Astrocyte (in vitro differentiated cells and primary cell): ENCODE data around the gene PSME3IP1. TPM values are rescaled to one million over a fixed set of nuclear protein-coding genes. Genes with fewer than 3 reads are reported as not detected.
A peak's percentile ranks its signal among the peaks of the same experiment; 100 is the strongest.

Experiments used
- DNase-seq: peaks from one replicate; pipeline ENCODE4 v3.0.0-alpha.2; 2010; ENCODE audit warnings: low read depth
- FAIRE-seq: peaks from 2 replicates; lab custom pipeline; 2011; peaks lifted over from hg19 to GRCh38; lab: Jason Lieb, UNC
- H2AFZ ChIP-seq: 2 replicates; pipeline ENCODE4 v1.6.0; 2012; ENCODE audit warnings: low read depth, low read length, inconsistent platforms
- H3K27ac ChIP-seq: 2 replicates; pipeline ENCODE4 v1.5.1; 2011; ENCODE audit warnings: low read depth, low read length, inconsistent platforms
- H3K27me3 ChIP-seq: 2 replicates; pipeline ENCODE4 v1.6.0; 2011; ENCODE audit warnings: low read length, inconsistent platforms; ENCODE audit not compliant: insufficient read depth
- H3K36me3 ChIP-seq: 2 replicates; pipeline ENCODE4 v1.5.1; 2011; ENCODE audit warnings: low read length, inconsistent platforms; ENCODE audit not compliant: insufficient read depth
- H3K4me1 ChIP-seq: 2 replicates; pipeline ENCODE4 v1.5.1; 2011; ENCODE audit warnings: low read length, inconsistent platforms; ENCODE audit not compliant: insufficient read depth
- H3K4me2 ChIP-seq: 2 replicates; pipeline ENCODE4 v1.6.0; 2012; ENCODE audit warnings: low read length, inconsistent platforms
- H3K4me3 ChIP-seq: 2 replicates; pipeline ENCODE4 v1.5.1; 2011; ENCODE audit warnings: low read depth, mild to moderate bottlenecking, low read length, inconsistent platforms; ENCODE audit not compliant: insufficient read depth
- H3K79me2 ChIP-seq: 2 replicates; pipeline ENCODE4 v1.6.0; 2012; ENCODE audit warnings: mild to moderate bottlenecking, low read length, inconsistent platforms; ENCODE audit not compliant: insufficient read depth
- H3K9ac ChIP-seq: 2 replicates; pipeline ENCODE4 v1.6.0; 2012; ENCODE audit warnings: mild to moderate bottlenecking, low read length, inconsistent platforms
- H3K9me3 ChIP-seq: 2 replicates; pipeline ENCODE4 v1.5.1; 2012; ENCODE audit warnings: low read depth, mild to moderate bottlenecking, low read length, inconsistent platforms; ENCODE audit not compliant: insufficient read depth
- H4K20me1 ChIP-seq: 2 replicates; pipeline ENCODE4 v1.6.0; 2012; ENCODE audit warnings: low read length, inconsistent platforms; ENCODE audit not compliant: insufficient read depth
- H3K27ac Mint-ChIP-seq: one replicate; pipeline ENCODE4 v1.8.0; 2021; ENCODE audit warnings: mild to moderate bottlenecking, mixed read lengths; ENCODE audit not compliant: unreplicated experiment
- H3K27me3 Mint-ChIP-seq: one replicate; pipeline ENCODE4 v1.8.0; 2021; ENCODE audit warnings: low read depth, mixed read lengths; ENCODE audit not compliant: unreplicated experiment
- H3K36me3 Mint-ChIP-seq: one replicate; pipeline ENCODE4 v1.8.0; 2021; ENCODE audit warnings: low read depth, mixed read lengths; ENCODE audit not compliant: unreplicated experiment
- H3K4me1 Mint-ChIP-seq: one replicate; pipeline ENCODE4 v1.8.0; 2021; ENCODE audit warnings: low read depth, mixed read lengths; ENCODE audit not compliant: unreplicated experiment
- H3K4me3 Mint-ChIP-seq: one replicate; pipeline ENCODE4 v1.8.0; 2021; ENCODE audit warnings: mild to moderate bottlenecking, moderate library complexity, mixed read lengths; ENCODE audit not compliant: unreplicated experiment
- H3K9me3 Mint-ChIP-seq: one replicate; pipeline ENCODE4 v1.8.0; 2021; ENCODE audit warnings: mild to moderate bottlenecking, mixed read lengths; ENCODE audit not compliant: unreplicated experiment
- CTCF ChIP-seq: IDR thresholded peaks from 2 replicates; pipeline ENCODE4 v1.5.1; 2011; ENCODE audit warnings: low read depth, mild to moderate bottlenecking, inconsistent platforms, low read length, moderate library complexity; ENCODE audit not compliant: insufficient read depth
- EZH2 ChIP-seq: IDR thresholded peaks from 2 replicates; pipeline ENCODE4 v1.6.1; 2012; ENCODE audit warnings: mild to moderate bottlenecking, low read length, inconsistent platforms; ENCODE audit not compliant: insufficient read depth
- total RNA-seq: library from RNA; stranded (reverse); gene quantifications from 2 replicates; pipeline ENCODE4 v1.2.1, GENCODE V29; 2021

PSME3IP1 gene
- total RNA-seq, 1 donor from 2014 or later, result 78.8 TPM

GRCh38 chr16:57185446-57185944 lies 344 bp downstream of the PSME3IP1 start:
- Histone ChIP-seq H3K9ac (peak overlapping the region; percentile 97), H3K9me3 (no peaks in the 10 kb centered on the region), H4K20me1 (peaks cover 32% of the 10 kb centered on the region), H3K4me3 (peak overlapping the region; percentile 89), H3K27me3 (no peaks in the 10 kb centered on the region), H3K79me2 (peaks cover 94% of the 10 kb centered on the region), H3K36me3 (no peaks in the 10 kb centered on the region), H3K4me2 (peak overlapping the region; percentile 95), H3K4me1 (peaks cover 15% of the 10 kb centered on the region), H3K27ac (peak overlapping the region; percentile 94), H2AFZ (peak overlapping the region; percentile 90)
- peaks cover 22% of the 10 kb centered on the region for H3K4me1 Mint-ChIP-seq
- peak overlapping the region; percentile 100 for H3K4me3 Mint-ChIP-seq
- H3K27ac Mint-ChIP-seq, result peak overlapping the region; percentile 99
- DNase-seq (peak; percentile 47), FAIRE-seq (no peak)
- H3K36me3 Mint-ChIP-seq, result no peaks in the 10 kb centered on the region
- TF ChIP-seq EZH2, result no peak
- TF ChIP-seq CTCF, result no peak
- H3K27me3 Mint-ChIP-seq, result no peaks in the 10 kb centered on the region
- no peaks in the 10 kb centered on the region for H3K9me3 Mint-ChIP-seq

GRCh38 chr16:57184887-57185445 lies 873 bp downstream of the PSME3IP1 start:
- peaks cover 17% of the 10 kb centered on the region for H3K4me1 Mint-ChIP-seq

More at GRCh38 chr16:57184887-57185445, 873 bp downstream of the PSME3IP1 start:
- Histone ChIP-seq H4K20me1 (peaks cover 29% of the 10 kb centered on the region), H3K79me2 (peaks cover 92% of the 10 kb centered on the region), H3K9me3 (no peaks in the 10 kb centered on the region), H3K4me1 (peaks cover 13% of the 10 kb centered on the region), H2AFZ (peak overlapping the region; percentile 90), H3K27me3 (no peaks in the 10 kb centered on the region), H3K4me3 (peak overlapping the region; percentile 89), H3K36me3 (no peaks in the 10 kb centered on the region), H3K4me2 (peak overlapping the region; percentile 95), H3K27ac (peak overlapping the region; percentile 94), H3K9ac (peak overlapping the region; percentile 97)
- Mint-ChIP-seq H3K36me3 (no peaks in the 10 kb centered on the region), H3K27ac (peak overlapping the region; percentile 22), H3K27me3 (no peaks in the 10 kb centered on the region), H3K4me3 (peak overlapping the region; percentile 100), H3K9me3 (no peaks in the 10 kb centered on the region)
- DNase-seq (no peak), FAIRE-seq (no peak)
- TF ChIP-seq CTCF (no peak), EZH2 (no peak)
